Endothelial cell of umbilical vein (primary cell): ENCODE results near the gene VHLL. TPM values are rescaled to one million over a fixed set of nuclear protein-coding genes. Genes with fewer than 3 reads are reported as not detected.

ENCODE experiments used
- BruUV-seq: library from RNA; stranded (reverse); fragments of 400-500 nt; replicated peaks from 2 replicates; lab custom pipeline; 2021; lab: Mats Ljungman, UMichigan
- CTCF ChIA-PET: fragments of 300-600, 350-600 bp; sonication (Branson Sonifier 250); formaldehyde crosslinking; loops from one replicate; lab custom pipeline; 2021; ENCODE audit warnings: antibody characterized with exemption, inconsistent platforms; lab: Charles Lee
- POLR2A ChIA-PET: fragments of 300-600, 350-600 bp; sonication (Branson Sonifier 250); formaldehyde crosslinking; loops from one replicate; lab custom pipeline; 2021; ENCODE audit warnings: antibody characterized with exemption, inconsistent platforms; lab: Charles Lee
- DNase-seq: peaks from one replicate; pipeline ENCODE4 v3.0.0-alpha.2; 2011; ENCODE audit warnings: low read depth, low spot score
- FAIRE-seq: peaks from 2 replicates; lab custom pipeline; 2011; peaks lifted over from hg19 to GRCh38; lab: Jason Lieb, UNC
- H2AFZ ChIP-seq: 2 replicates; pipeline ENCODE4 v1.6.0; 2012; ENCODE audit warnings: low read depth, low read length, control low read depth, inconsistent platforms
- H3K27ac ChIP-seq: 2 replicates; pipeline ENCODE4 v1.5.1; 2011; ENCODE audit warnings: low read depth, mild to moderate bottlenecking, control low read depth, low read length, moderate library complexity; ENCODE audit not compliant: insufficient read depth
- H3K27me3 ChIP-seq, 2 experiments: 2 replicates each; pipeline versions ENCODE4 v1.6.0 to v1.6.1; 2011; ENCODE audit warnings: low read length in 2 of 2, mixed read lengths in 1 of 2; ENCODE audit not compliant: control insufficient read depth in 2 of 2, insufficient read depth in 2 of 2
- H3K36me3 ChIP-seq, 2 experiments: 2 replicates in 1 of 2; 3 replicates in 1 of 2; pipeline ENCODE4 v1.5.1; 2011; ENCODE audit warnings: low read length in 2 of 2, mild to moderate bottlenecking in 1 of 2, moderate library complexity in 1 of 2; ENCODE audit not compliant: control insufficient read depth in 2 of 2, insufficient read depth in 2 of 2; ENCODE audit errors: extremely low read depth in 1 of 2
- H3K4me1 ChIP-seq: 3 replicates; pipeline ENCODE4 v1.5.1; 2011; ENCODE audit warnings: mild to moderate bottlenecking, low read length; ENCODE audit not compliant: control insufficient read depth, insufficient read depth; ENCODE audit errors: extremely low read depth
- H3K4me2 ChIP-seq: 2 replicates; pipeline ENCODE4 v1.6.1; 2011; ENCODE audit warnings: low read length, control low read depth, mixed read lengths; ENCODE audit not compliant: insufficient read depth
- H3K4me3 ChIP-seq, 3 experiments: fragments of 200-600 bp in 1 of 3; sonication (generic), shearing (Covaris generic) in 1 of 3; replicated peaks in 1 of 3; 2 replicates each; pipeline ENCODE4 v1.5.1; 2011 to 2016; ENCODE audit warnings: control low read depth in 3 of 3, low read length in 3 of 3, mild to moderate bottlenecking in 2 of 3, inconsistent platforms in 1 of 3, low read depth in 1 of 3, moderate library complexity in 1 of 3; ENCODE audit not compliant: insufficient read depth in 1 of 3
- H3K79me2 ChIP-seq: 2 replicates; pipeline ENCODE4 v1.6.0; 2012; ENCODE audit warnings: low read length, inconsistent platforms; ENCODE audit not compliant: control insufficient read depth, insufficient read depth
- H3K9ac ChIP-seq: replicated peaks from 2 replicates; pipeline ENCODE3; 2011; ENCODE audit warnings: low read length, control low read depth; ENCODE audit not compliant: insufficient read depth; ENCODE audit errors: extremely low read depth
- H3K9me1 ChIP-seq: replicated peaks from 3 replicates; pipeline ENCODE4 v1.6.0; 2011; ENCODE audit warnings: mild to moderate bottlenecking, low read length; ENCODE audit not compliant: control insufficient read depth, insufficient read depth; ENCODE audit errors: extremely low read depth
- H3K9me3 ChIP-seq: replicated peaks from 2 replicates; pipeline ENCODE4 v1.5.1; 2012; ENCODE audit warnings: low read length, inconsistent platforms; ENCODE audit not compliant: control insufficient read depth, insufficient read depth
- H4K20me1 ChIP-seq: replicated peaks from 2 replicates; pipeline ENCODE3; 2011; ENCODE audit warnings: mild to moderate bottlenecking, low read length; ENCODE audit not compliant: control insufficient read depth, insufficient read depth; ENCODE audit errors: extremely low read depth
- CTCF ChIP-seq, 2 donors: IDR thresholded peaks; 1 replicate in 1 of 2; 2 replicates in 1 of 2; pipeline ENCODE4 v1.5.1; 2011; ENCODE audit warnings: low read length in 2 of 2, mild to moderate bottlenecking in 2 of 2, moderate library complexity in 2 of 2, control low read depth in 1 of 2, inconsistent platforms in 1 of 2, low read depth in 1 of 2; ENCODE audit not compliant: insufficient read depth in 1 of 2; ENCODE audit errors: extremely low read depth in 1 of 2
- EZH2 ChIP-seq: IDR thresholded peaks from 2 replicates; pipeline ENCODE4 v1.6.1; 2012; ENCODE audit warnings: borderline replicate concordance, low read depth, mild to moderate bottlenecking, moderate library complexity, low read length, inconsistent platforms; ENCODE audit not compliant: severe bottlenecking
- FOS ChIP-seq: IDR thresholded peaks from 2 replicates; pipeline ENCODE4 v1.6.1; 2011; ENCODE audit warnings: mild to moderate bottlenecking, low read length, moderate library complexity, borderline replicate concordance; ENCODE audit not compliant: insufficient read depth
- GATA2 ChIP-seq: IDR thresholded peaks from 2 replicates; pipeline ENCODE4 v1.7.0; 2011; ENCODE audit warnings: low read depth, mild to moderate bottlenecking, moderate library complexity, mixed read lengths, low read length; ENCODE audit not compliant: insufficient read length, insufficient read depth
- JUN ChIP-seq: IDR thresholded peaks from 2 replicates; pipeline ENCODE4 v1.6.1; 2011; ENCODE audit warnings: borderline replicate concordance, low read depth; ENCODE audit not compliant: insufficient read length, insufficient read depth
- MYC ChIP-seq: IDR thresholded peaks from one replicate; pipeline ENCODE4 v1.6.1; 2011; ENCODE audit warnings: mild to moderate bottlenecking, low read depth, low read length
- POLR2A ChIP-seq: IDR thresholded peaks from 2 replicates; pipeline ENCODE4 v1.6.1; 2012; ENCODE audit warnings: low read depth, mild to moderate bottlenecking, control low read depth, low read length
- POLR2AphosphoS5 ChIP-seq: IDR thresholded peaks from 2 replicates; pipeline ENCODE4 v1.6.1; 2012; ENCODE audit warnings: low read depth, mild to moderate bottlenecking, control low read depth, low read length, moderate library complexity; ENCODE audit not compliant: insufficient read depth
- dilution Hi-C: fragments of 300-500 bp; cut with MboI; formaldehyde crosslinking; loops from one replicate; pipeline ENCODE4 v1.15.0; 2019; ENCODE audit warnings: low sequenced_read_pairs; ENCODE audit not compliant: extremely low pct_ligation_motif_present
- intact Hi-C: fragments of 100-400 bp; cut with micrococcal nuclease; formaldehyde crosslinking; loops from one replicate; pipeline ENCODE4 v1.10.0; 2022
- polyA plus RNA-seq, 4 experiments: library from polyadenylated mRNA; depleted of rRNA in 3 of 4; stranded (reverse) in 3 of 4; unstranded in 1 of 4; fragments of >200 nt; gene quantifications; 2 replicates each; pipeline versions ENCODE4 v1.2.1 to v1.2.3, GENCODE V29; 2011 to 2012; ENCODE audit warnings: missing spikeins in 1 of 4
- total RNA-seq: library from RNA; stranded (reverse); gene quantifications from 2 replicates; pipeline ENCODE4 v1.2.3, GENCODE V29; 2021
- TF ChIP-seq, protein P1 (sequence below): IDR thresholded peaks from 2 replicates; pipeline ENCODE4 v1.6.1; 2011; ENCODE audit not compliant: insufficient read depth, insufficient read length

VHLL gene
- total and polyA plus RNA-seq, 2 donors (not counting 3 experiments of a cell fraction or from before 2014, with no cell fraction given): 0.73 TPM; not detected in 1

DNA sequence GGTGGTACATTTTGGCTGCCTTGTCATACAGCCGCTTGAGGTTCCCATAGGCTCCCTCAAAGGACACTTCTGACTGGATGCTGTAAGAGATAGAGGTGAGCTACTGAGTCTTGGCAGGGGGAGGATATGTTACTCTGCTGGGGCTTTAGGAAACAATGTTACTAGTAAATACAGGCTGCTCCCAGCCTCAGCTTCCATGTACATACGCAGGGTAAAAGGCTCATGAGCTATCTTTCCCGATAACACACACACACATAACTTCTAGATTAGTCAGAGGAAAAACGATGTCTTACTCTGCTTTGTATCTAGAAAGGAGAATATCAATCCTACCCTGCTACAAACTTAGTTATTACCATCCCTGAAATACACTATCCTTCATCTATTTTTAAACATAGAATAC, 30.8 kb downstream of the VHLL start:
- Histone ChIP-seq H3K4me2 (no peak overlapping the region), H3K9me3 (no peaks in the 10 kb centered on the region), H4K20me1 (no peaks in the 10 kb centered on the region), H2AFZ (no peak overlapping the region), H3K4me1 (no peaks in the 10 kb centered on the region), H3K36me3 (peaks cover 24 to 59% of the 10 kb centered on the region in 2 experiments), H3K27ac (no peak overlapping the region), H3K9me1 (no peaks in the 10 kb centered on the region), H3K4me3 (no peak overlapping the region), H3K27me3 (no peaks in the 10 kb centered on the region), H3K79me2 (no peaks in the 10 kb centered on the region), H3K9ac (no peak overlapping the region)
- ChIA-PET POLR2A (interaction anchor here (0.6 kb wide), 1 partner anchor 10 kb away, joined by 3 read pairs; no protein-coding TSS in a partner anchor), CTCF (interaction anchor here (0.8 to 2.2 kb wide), 3 partner anchors 8 to 20 kb away, joined by 3 to 5 read pairs (median 3); no protein-coding TSS in a partner anchor)
- DNase-seq (no peak), FAIRE-seq (no peak)
- BruUV-seq: no TSS peak
- dilution Hi-C loops (no loop called here), intact Hi-C loops (no loop called here)
- TF ChIP-seq FOS: no peak

GRCh38 chr1:156266051-156266450, 33.1 kb downstream of the VHLL start:
- dilution Hi-C loops: no loop called here
- CTCF ChIA-PET: no interaction called here

More at GRCh38 chr1:156266051-156266450, 33.1 kb downstream of the VHLL start:
- no peaks in the 10 kb centered on the region for H3K9me3 ChIP-seq
- intact Hi-C loops: no loop called here
- H3K27ac ChIP-seq: no peak overlapping the region
- POLR2A ChIA-PET: no interaction called here
- H4K20me1 ChIP-seq: no peaks in the 10 kb centered on the region
- H3K9me1 ChIP-seq: no peaks in the 10 kb centered on the region
- TSS peak; percentile 68 for BruUV-seq
- peaks cover 17 to 64% of the 10 kb centered on the region in 2 experiments for H3K36me3 ChIP-seq
- H3K9ac ChIP-seq: no peak overlapping the region
- no peaks in the 10 kb centered on the region for H3K27me3 ChIP-seq
- no peaks in the 10 kb centered on the region for H3K79me2 ChIP-seq
- TF ChIP-seq, protein P1, sequence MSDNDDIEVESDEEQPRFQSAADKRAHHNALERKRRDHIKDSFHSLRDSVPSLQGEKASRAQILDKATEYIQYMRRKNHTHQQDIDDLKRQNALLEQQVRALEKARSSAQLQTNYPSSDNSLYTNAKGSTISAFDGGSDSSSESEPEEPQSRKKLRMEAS: no peak
- TF ChIP-seq POLR2AphosphoS5 (no peak), JUN (no peak), FOS (no peak), MYC (no peak), EZH2 (no peak), CTCF (IDR thresholded peaks at IDR 0.05; ENCODE audit: extremely low read depth in 1 of 2, insufficient read depth in 1 of 2, low read depth in 1 of 2, low read length in 2 of 2) (no peak), GATA2 (no peak), POLR2A (no peak)
- H3K4me1 ChIP-seq: no peaks in the 10 kb centered on the region
- DNase-seq (no peak), FAIRE-seq (no peak)
- H3K4me3 ChIP-seq: no peak overlapping the region
- no peak overlapping the region for H3K4me2 ChIP-seq
- H2AFZ ChIP-seq: no peak overlapping the region
